HCT116 (cell line): Measurements from ENCODE around the gene ZNF777.

Experiments used
- EGR1 ChIP-seq: IDR thresholded peaks from 2 replicates; pipeline ENCODE4 v1.6.1; 2012; ENCODE audit warnings: low read depth
- ELF1 ChIP-seq: IDR thresholded peaks from 2 replicates; pipeline ENCODE4 v1.6.1; 2012; ENCODE audit warnings: low read depth, borderline replicate concordance
- EZH2 ChIP-seq: fragments of 200-600 bp; sonication (generic); IDR thresholded peaks from 2 replicates; pipeline ENCODE4 v1.6.1; 2017; ENCODE audit warnings: antibody characterized with exemption, mixed run types
- JUND ChIP-seq: IDR thresholded peaks from 2 replicates; pipeline ENCODE4 v1.6.1; 2012
- POLR2A ChIP-seq: IDR thresholded peaks from 2 replicates; pipeline ENCODE4 v1.7.0; 2011; ENCODE audit warnings: borderline replicate concordance; ENCODE audit not compliant: insufficient read depth, insufficient read length; ENCODE audit errors: extremely low read depth
- RAD21 ChIP-seq: IDR thresholded peaks from 2 replicates; pipeline ENCODE4 v1.6.1; 2012; ENCODE audit warnings: low read depth, mild to moderate bottlenecking
- REST ChIP-seq: IDR thresholded peaks from 2 replicates; pipeline ENCODE4 v1.6.1; 2012; ENCODE audit warnings: low read depth
- SIN3A ChIP-seq: IDR thresholded peaks from 2 replicates; pipeline ENCODE4 v1.6.1; 2012; ENCODE audit warnings: low read depth
- SRF ChIP-seq: IDR thresholded peaks from 2 replicates; pipeline ENCODE4 v1.6.1; 2012; ENCODE audit warnings: low read depth
- YY1 ChIP-seq: IDR thresholded peaks from 2 replicates; pipeline ENCODE4 v1.6.1; 2011; ENCODE audit warnings: low read length, low read depth, moderate library complexity, mild to moderate bottlenecking; ENCODE audit not compliant: insufficient replicate concordance; ENCODE audit errors: extremely low read depth
- ZBTB33 ChIP-seq: IDR thresholded peaks from 2 replicates; pipeline ENCODE4 v1.6.1; 2011; ENCODE audit warnings: mild to moderate bottlenecking, low read length, moderate library complexity; ENCODE audit not compliant: insufficient replicate concordance; ENCODE audit errors: extremely low read depth
- ZNF274 ChIP-seq: fragments of 200-500 bp; sonication (Bioruptor generic); IDR thresholded peaks from 2 replicates; pipeline ENCODE4 v1.6.1; 2014; ENCODE audit warnings: mild to moderate bottlenecking, low read depth, low read length, inconsistent platforms
- TF ChIP-seq, protein P1 (sequence below), 3 experiments: fragments of 200-600 bp in 1 of 3; sonication (generic) in 1 of 3; IDR thresholded peaks in 2 of 3; conservative IDR thresholded peaks in 1 of 3; 2 replicates each; pipeline ENCODE4 v1.5.1; 2012 to 2017; ENCODE audit warnings: low read depth in 2 of 3, low read length in 2 of 3, antibody characterized with exemption in 1 of 3, borderline replicate concordance in 1 of 3, control low read depth in 1 of 3, mild to moderate bottlenecking in 1 of 3, mixed read lengths in 1 of 3, mixed run types in 1 of 3, moderate library complexity in 1 of 3; ENCODE audit not compliant: insufficient read depth in 1 of 3
- TF ChIP-seq, protein P2 (sequence below): IDR thresholded peaks from 2 replicates; pipeline ENCODE4 v1.6.1; 2012

DNA sequence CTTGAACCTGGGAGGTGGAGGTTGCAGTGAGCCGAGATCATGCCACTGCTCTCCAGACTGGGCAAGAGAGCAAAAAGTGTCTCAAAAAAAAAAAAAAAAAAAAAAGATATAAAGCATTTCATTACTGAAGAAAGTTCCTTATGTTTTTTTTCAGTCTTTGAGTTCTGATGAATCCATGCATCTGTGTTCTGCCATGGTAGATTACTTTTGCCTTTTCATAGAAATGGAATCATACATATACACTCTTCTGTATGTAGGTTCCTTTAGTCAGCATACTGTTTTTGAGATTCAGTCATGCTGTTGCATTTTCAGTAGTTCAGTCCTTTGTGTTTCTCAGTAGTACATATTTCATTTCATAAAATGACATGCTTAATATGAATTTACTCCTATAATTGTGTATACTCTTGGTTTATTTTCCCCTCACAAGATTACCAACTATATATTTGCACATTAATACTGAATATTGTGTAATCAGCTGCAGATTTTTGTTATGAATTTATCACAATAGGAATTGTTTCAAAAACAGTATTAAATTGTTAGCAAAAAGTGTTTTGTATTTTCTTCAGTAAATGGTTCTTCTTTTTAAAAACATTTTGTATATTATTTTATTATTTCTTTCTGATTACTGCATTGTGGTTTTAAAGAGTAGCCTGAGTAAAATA, 2.8 kb upstream of the ZNF777 start:
- TF ChIP-seq, protein P1, sequence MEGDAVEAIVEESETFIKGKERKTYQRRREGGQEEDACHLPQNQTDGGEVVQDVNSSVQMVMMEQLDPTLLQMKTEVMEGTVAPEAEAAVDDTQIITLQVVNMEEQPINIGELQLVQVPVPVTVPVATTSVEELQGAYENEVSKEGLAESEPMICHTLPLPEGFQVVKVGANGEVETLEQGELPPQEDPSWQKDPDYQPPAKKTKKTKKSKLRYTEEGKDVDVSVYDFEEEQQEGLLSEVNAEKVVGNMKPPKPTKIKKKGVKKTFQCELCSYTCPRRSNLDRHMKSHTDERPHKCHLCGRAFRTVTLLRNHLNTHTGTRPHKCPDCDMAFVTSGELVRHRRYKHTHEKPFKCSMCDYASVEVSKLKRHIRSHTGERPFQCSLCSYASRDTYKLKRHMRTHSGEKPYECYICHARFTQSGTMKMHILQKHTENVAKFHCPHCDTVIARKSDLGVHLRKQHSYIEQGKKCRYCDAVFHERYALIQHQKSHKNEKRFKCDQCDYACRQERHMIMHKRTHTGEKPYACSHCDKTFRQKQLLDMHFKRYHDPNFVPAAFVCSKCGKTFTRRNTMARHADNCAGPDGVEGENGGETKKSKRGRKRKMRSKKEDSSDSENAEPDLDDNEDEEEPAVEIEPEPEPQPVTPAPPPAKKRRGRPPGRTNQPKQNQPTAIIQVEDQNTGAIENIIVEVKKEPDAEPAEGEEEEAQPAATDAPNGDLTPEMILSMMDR (IDR thresholded peaks at IDR 0.05 in 2 of 3, conservative IDR thresholded peaks at IDR 0.05 in 1 of 3; ENCODE audit: borderline replicate concordance in 1 of 3, insufficient read depth in 1 of 3, low read depth in 2 of 3, low read length in 2 of 3), result no peak
- TF ChIP-seq EZH2 (no peak), POLR2A (no peak), SRF (no peak), REST (no peak), ZBTB33 (no peak), RAD21 (no peak), EGR1 (no peak), ELF1 (no peak), JUND (no peak), YY1 (no peak), SIN3A (no peak), ZNF274 (no peak)
- TF ChIP-seq, protein P2, sequence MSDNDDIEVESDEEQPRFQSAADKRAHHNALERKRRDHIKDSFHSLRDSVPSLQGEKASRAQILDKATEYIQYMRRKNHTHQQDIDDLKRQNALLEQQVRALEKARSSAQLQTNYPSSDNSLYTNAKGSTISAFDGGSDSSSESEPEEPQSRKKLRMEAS, result no peak
